H1 (cell line): ENCODE data around the gene PDZRN4. TPM values are rescaled to one million over a fixed set of nuclear protein-coding genes. Genes with fewer than 3 reads are reported as not detected.

Experiments
- CTCF ChIA-PET: fragments of 300-600 bp; sonication (Branson Sonifier 250); formaldehyde crosslinking; loops from one replicate; lab custom pipeline; 2021; ENCODE audit not compliant: partially characterized antibody; lab: Charles Lee
- POLR2A ChIA-PET: fragments of 300-600 bp; sonication (Branson Sonifier 250); formaldehyde crosslinking; loops from one replicate; lab custom pipeline; 2021; ENCODE audit warnings: inconsistent platforms; ENCODE audit not compliant: partially characterized antibody; lab: Charles Lee
- DNase-seq, 2 experiments: peaks; one replicate each; pipeline versions ENCODE4 v3.0.0 to v3.0.0-alpha.2; 2010 to 2022; ENCODE audit warnings: low spot score in 2 of 2, low read depth in 1 of 2, mixed read lengths in 1 of 2
- FAIRE-seq: peaks from 2 replicates; lab custom pipeline; 2011; peaks lifted over from hg19 to GRCh38; lab: Jason Lieb, UNC
- H2AFZ ChIP-seq: 2 replicates; pipeline ENCODE4 v1.8.1; 2012; ENCODE audit warnings: low read length, inconsistent platforms
- H2AK5ac ChIP-seq: 2 replicates; pipeline ENCODE4 v1.6.1; 2013; ENCODE audit warnings: low read depth, low read length
- H2BK120ac ChIP-seq: replicated peaks from 2 replicates; pipeline ENCODE3; 2013; ENCODE audit warnings: low read depth, low read length, inconsistent platforms
- H2BK12ac ChIP-seq: 2 replicates; pipeline ENCODE4 v1.6.1; 2013; ENCODE audit warnings: low read depth, low read length
- H2BK15ac ChIP-seq: 2 replicates; pipeline ENCODE4 v1.6.1; 2013; ENCODE audit warnings: low read length
- H2BK20ac ChIP-seq: 2 replicates; pipeline ENCODE4 v1.6.1; 2013; ENCODE audit warnings: low read length
- H2BK5ac ChIP-seq: 2 replicates; pipeline ENCODE4 v1.6.1; 2013; ENCODE audit warnings: low read depth, low read length
- H3K14ac ChIP-seq: 2 replicates; pipeline ENCODE4 v1.6.1; 2013; ENCODE audit warnings: inconsistent platforms; ENCODE audit not compliant: insufficient read length
- H3K18ac ChIP-seq: 2 replicates; pipeline ENCODE4 v1.6.1; 2013; ENCODE audit warnings: low read length; ENCODE audit errors: extremely low read depth
- H3K23ac ChIP-seq: 2 replicates; pipeline ENCODE4 v1.6.1; 2013; ENCODE audit warnings: inconsistent platforms; ENCODE audit not compliant: insufficient read length
- H3K23me2 ChIP-seq: 2 replicates; pipeline ENCODE4 v1.6.1; 2013; ENCODE audit warnings: low read depth, low read length
- H3K27ac ChIP-seq: 2 replicates; pipeline ENCODE4 v1.6.1; 2011; ENCODE audit warnings: low read depth, low read length, inconsistent platforms
- H3K27me3 ChIP-seq, 4 experiments: replicated peaks in 1 of 4; 1 replicate in 1 of 4; 2 replicates in 3 of 4; pipeline versions ENCODE4 v1.6.1 to v1.8.1; 2011 to 2013; ENCODE audit warnings: low read length in 3 of 4, mild to moderate bottlenecking in 3 of 4, inconsistent platforms in 2 of 4, mixed read lengths in 2 of 4, moderate library complexity in 1 of 4; ENCODE audit not compliant: control insufficient read depth in 3 of 4, insufficient read depth in 3 of 4; ENCODE audit errors: extremely low read depth in 1 of 4
- H3K36me3 ChIP-seq, 4 experiments: 2 replicates each; pipeline versions ENCODE4 v1.6.1 to v1.8.1; 2011 to 2013; ENCODE audit warnings: mild to moderate bottlenecking in 4 of 4, low read length in 3 of 4, moderate library complexity in 2 of 4, control low read depth in 1 of 4, inconsistent platforms in 1 of 4; ENCODE audit not compliant: insufficient read depth in 4 of 4, control insufficient read depth in 2 of 4
- H3K4ac ChIP-seq: replicated peaks from 2 replicates; pipeline ENCODE3; 2013; ENCODE audit warnings: low read length, low read depth, mixed read lengths, inconsistent platforms; ENCODE audit not compliant: insufficient read length
- H3K4me1 ChIP-seq, 4 experiments: replicated peaks in 1 of 4; 1 replicate in 1 of 4; 2 replicates in 3 of 4; pipeline versions ENCODE4 v1.6.1 to v1.8.1; 2011 to 2013; ENCODE audit warnings: low read length in 3 of 4, inconsistent platforms in 2 of 4, mixed read lengths in 1 of 4; ENCODE audit not compliant: insufficient read depth in 4 of 4, control insufficient read depth in 3 of 4
- H3K4me2 ChIP-seq, 2 experiments: 2 replicates each; pipeline versions ENCODE4 v1.6.1 to v1.8.1; 2011 to 2013; ENCODE audit warnings: low read depth in 2 of 2, low read length in 2 of 2, control low read depth in 1 of 2, inconsistent platforms in 1 of 2, mild to moderate bottlenecking in 1 of 2; ENCODE audit not compliant: insufficient read depth in 1 of 2
- H3K4me3 ChIP-seq, 4 experiments: fragments of 200-600, 300-600 bp in 1 of 4; sonication (generic), shearing (Covaris generic), sonication (Bioruptor Twin) in 1 of 4; 2 replicates each; pipeline versions ENCODE4 v1.5.1 to v1.8.1; 2011 to 2016; ENCODE audit warnings: low read length in 4 of 4, low read depth in 3 of 4, control low read depth in 2 of 4, inconsistent platforms in 2 of 4, mild to moderate bottlenecking in 2 of 4, mixed read lengths in 1 of 4, moderate library complexity in 1 of 4; ENCODE audit not compliant: insufficient read depth in 2 of 4; ENCODE audit errors: extremely low read depth in 1 of 4
- H3K56ac ChIP-seq: replicated peaks from 2 replicates; pipeline ENCODE3; 2013; ENCODE audit warnings: low read depth, mild to moderate bottlenecking, mixed read lengths, low read length, inconsistent platforms; ENCODE audit not compliant: insufficient read length
- H3K79me1 ChIP-seq: 2 replicates; pipeline ENCODE4 v1.6.1; 2013; ENCODE audit warnings: low read depth, low read length, control low read depth
- H3K79me2 ChIP-seq, 2 experiments: 2 replicates each; pipeline versions ENCODE4 v1.6.1 to v1.8.1; 2012 to 2013; ENCODE audit warnings: low read length in 2 of 2, mild to moderate bottlenecking in 2 of 2, inconsistent platforms in 1 of 2; ENCODE audit not compliant: insufficient read depth in 2 of 2, control insufficient read depth in 1 of 2
- H3K9ac ChIP-seq, 4 experiments: replicated peaks in 1 of 4; 1 replicate in 1 of 4; 2 replicates in 3 of 4; pipeline versions ENCODE4 v1.6.1 to v1.8.1; 2011 to 2013; ENCODE audit warnings: low read depth in 3 of 4, low read length in 3 of 4, control low read depth in 2 of 4, mild to moderate bottlenecking in 2 of 4, moderate library complexity in 2 of 4, inconsistent platforms in 1 of 4; ENCODE audit errors: extremely low read depth in 1 of 4
- H3K9me3 ChIP-seq, 2 experiments: 2 replicates each; pipeline versions ENCODE4 v1.6.1 to v1.8.1; 2012 to 2013; ENCODE audit warnings: mild to moderate bottlenecking in 2 of 2, moderate library complexity in 2 of 2, control low read depth in 1 of 2, inconsistent platforms in 1 of 2, low read depth in 1 of 2, low read length in 1 of 2, mixed read lengths in 1 of 2; ENCODE audit not compliant: insufficient read depth in 2 of 2
- H4K20me1 ChIP-seq, 2 experiments: replicated peaks in 1 of 2; 2 replicates each; pipeline versions ENCODE3 to v1.8.1; 2011 to 2013; ENCODE audit warnings: inconsistent platforms in 2 of 2, low read length in 2 of 2, mild to moderate bottlenecking in 1 of 2; ENCODE audit not compliant: insufficient read depth in 2 of 2, control insufficient read depth in 1 of 2
- H4K5ac ChIP-seq: 2 replicates; pipeline ENCODE4 v1.6.1; 2013; ENCODE audit warnings: low read length, low read depth, mixed read lengths, inconsistent platforms; ENCODE audit not compliant: insufficient read length
- H4K8ac ChIP-seq: 2 replicates; pipeline ENCODE4 v1.8.0; 2013; ENCODE audit warnings: mild to moderate bottlenecking, moderate library complexity, low read length, inconsistent platforms; ENCODE audit not compliant: insufficient read depth; ENCODE audit errors: extremely low read depth
- H4K91ac ChIP-seq: replicated peaks from 2 replicates; pipeline ENCODE3; 2013; ENCODE audit warnings: low read length, mixed read lengths, inconsistent platforms; ENCODE audit not compliant: insufficient read length
- CBX8 ChIP-seq: fragments of 300-800, 300-1000 bp; sonication (generic); IDR thresholded peaks from 2 replicates; pipeline ENCODE4 v1.7.1; 2016; ENCODE audit warnings: low read depth, low read length, borderline replicate concordance
- HDAC6 ChIP-seq: IDR thresholded peaks from one replicate; pipeline ENCODE4 v1.7.1; 2012; ENCODE audit warnings: low read depth, mild to moderate bottlenecking, inconsistent platforms, low read length, moderate library complexity
- JUND ChIP-seq: IDR thresholded peaks from 2 replicates; pipeline ENCODE4 v1.6.1; 2011; ENCODE audit warnings: mild to moderate bottlenecking, improper control_type of control experiment, low read length
- RAD21 ChIP-seq, 2 experiments: IDR thresholded peaks in 1 of 2; conservative IDR thresholded peaks in 1 of 2; 2 replicates each; pipeline ENCODE4 v1.6.1; 2011; ENCODE audit warnings: low read depth in 2 of 2, low read length in 2 of 2, improper control_type of control experiment in 1 of 2, inconsistent platforms in 1 of 2, mild to moderate bottlenecking in 1 of 2, moderate library complexity in 1 of 2
- WGBS, 2 experiments: shearing (Covaris generic) in 1 of 2; methylation state at CpG; one replicate each; pipeline versions ENCODE4 v1.1.6 to v1.1.7; 2013 to 2015; ENCODE audit warnings: low lambda C conversion rate in 2 of 2, mixed read lengths in 2 of 2, inconsistent platforms in 1 of 2, low coverage in 1 of 2, missing lambda C conversion rate in 1 of 2; ENCODE audit not compliant: insufficient replicate concordance in 2 of 2, insufficient coverage in 1 of 2, insufficient read length in 1 of 2; ENCODE audit errors: extremely low coverage in 1 of 2, missing lambda C conversion rate in 1 of 2; 5-methylcytosine and 5-hydroxymethylcytosine counted together
- polyA plus RNA-seq, 7 experiments: library from polyadenylated mRNA; depleted of rRNA in 3 of 7; stranded (reverse) in 5 of 7; unstranded in 2 of 7; fragments of >200 nt in 5 of 7; fragments of 200-250 nt in 2 of 7; gene quantifications; 1 replicate in 5 of 7; 2 replicates in 1 of 7; 4 replicates in 1 of 7; pipeline versions ENCODE4 v1.2.1 to v1.2.3, GENCODE V29; 2011 to 2013; ENCODE audit warnings: missing spikeins in 2 of 7, mixed read lengths in 2 of 7
- total RNA-seq: library from RNA; stranded (reverse); fragmentation: NEBNext Ultra II Directional; extraction: Animal tissue kit (Norgen Biotek cat#: 25700); gene quantifications from 2 replicates; pipeline ENCODE4 v1.2.1, GENCODE V29; 2021
- TF ChIP-seq, protein P1 (sequence below), 3 experiments: IDR thresholded peaks; 1 replicate in 2 of 3; 2 replicates in 1 of 3; pipeline versions ENCODE4 v1.5.1 to v1.6.1; 2011; ENCODE audit warnings: low read length in 3 of 3, mild to moderate bottlenecking in 3 of 3, inconsistent platforms in 2 of 3, low read depth in 1 of 3, moderate library complexity in 1 of 3; ENCODE audit not compliant: insufficient read depth in 1 of 3; ENCODE audit errors: control extremely low read depth in 1 of 3

The PDZRN4 gene
- total and polyA plus RNA-seq, 2 of the 8 experiments (the other 6 are each of a cell fraction or from before 2014, with no cell fraction given): not detected

DNA sequence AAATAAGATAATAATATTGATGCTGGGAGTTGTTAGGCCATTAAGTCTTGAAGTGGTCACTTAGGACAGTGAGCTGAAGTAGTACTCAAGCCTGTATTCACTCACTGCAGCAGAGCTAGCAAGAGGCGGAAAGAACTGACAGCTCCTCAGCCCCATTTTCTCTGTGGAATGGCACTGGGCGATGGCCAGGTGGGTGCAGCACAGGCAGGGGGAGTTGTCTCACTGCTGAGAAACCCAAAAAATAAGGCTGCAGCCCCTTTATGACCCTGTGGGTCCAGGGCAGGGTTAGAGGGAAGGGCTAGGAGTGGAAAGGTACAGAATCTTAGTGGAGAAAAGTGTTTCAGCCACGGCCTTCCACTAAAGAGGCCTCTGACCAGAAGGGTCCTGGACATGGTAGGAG, 35.5 kb downstream of the PDZRN4 start:
- no peak overlapping the region for H4K5ac ChIP-seq

More for the DNA sequence above, 35.5 kb downstream of the PDZRN4 start:
- H2AK5ac ChIP-seq: no peak overlapping the region
- H2AFZ ChIP-seq: peak overlapping the region; percentile 49; the same call in 1 of the 2 replicates
- H3K23ac ChIP-seq: no peak overlapping the region
- no peak overlapping the region for H2BK120ac ChIP-seq
- H3K79me2 ChIP-seq: no peaks in the 10 kb centered on the region
- H3K4ac ChIP-seq: no peak overlapping the region
- no peak overlapping the region for H2BK15ac ChIP-seq
- no peak overlapping the region for H3K56ac ChIP-seq
- H3K27me3 ChIP-seq: no peaks in the 10 kb centered on the region
- H4K8ac ChIP-seq: no peak overlapping the region
- no peaks in the 10 kb centered on the region for H3K79me1 ChIP-seq
- ChIA-PET CTCF (interaction anchor here (2.9 kb wide), 1 partner anchor 17 kb away, joined by 14 read pairs; no protein-coding TSS in a partner anchor), POLR2A (no interaction called here)
- H4K91ac ChIP-seq: no peak overlapping the region
- no peak overlapping the region for H2BK12ac ChIP-seq
- H4K20me1 ChIP-seq: no peaks in the 10 kb centered on the region
- no peak overlapping the region for H3K27ac ChIP-seq
- FAIRE-seq (no peak), DNase-seq (peak in 1 of 2 experiments; percentile 48)
- no peaks in the 10 kb centered on the region for H3K9me3 ChIP-seq
- H3K4me3 ChIP-seq: no peak overlapping the region
- H3K4me1 ChIP-seq: peaks cover 0 to 2% (median 0%) of the 10 kb centered on the region in 4 experiments; a peak in 4 of 7 replicates
- no peaks in the 10 kb centered on the region for H3K23me2 ChIP-seq
- no peak overlapping the region for H3K14ac ChIP-seq
- H2BK5ac ChIP-seq: no peak overlapping the region
- WGBS, 2 experiments: 92% methylated on average over 3 of the region's 3 CpGs; no CpG with 5 or more reads in 1 of the 2 experiments
- no peaks in the 10 kb centered on the region for H3K36me3 ChIP-seq
- H2BK20ac ChIP-seq: no peak overlapping the region
- no peak overlapping the region for H3K9ac ChIP-seq
- TF ChIP-seq RAD21 (IDR thresholded peaks at IDR 0.05 in 1 of 2, conservative IDR thresholded peaks at IDR 0.05 in 1 of 2; ENCODE audit: low read depth in 2 of 2, low read length in 2 of 2) (0 out of 4 replicates have a peak, but pooled peaks have one; percentile 3 to 21), CBX8 (no peak), HDAC6 (no peak), JUND (no peak)
- TF ChIP-seq, protein P1, sequence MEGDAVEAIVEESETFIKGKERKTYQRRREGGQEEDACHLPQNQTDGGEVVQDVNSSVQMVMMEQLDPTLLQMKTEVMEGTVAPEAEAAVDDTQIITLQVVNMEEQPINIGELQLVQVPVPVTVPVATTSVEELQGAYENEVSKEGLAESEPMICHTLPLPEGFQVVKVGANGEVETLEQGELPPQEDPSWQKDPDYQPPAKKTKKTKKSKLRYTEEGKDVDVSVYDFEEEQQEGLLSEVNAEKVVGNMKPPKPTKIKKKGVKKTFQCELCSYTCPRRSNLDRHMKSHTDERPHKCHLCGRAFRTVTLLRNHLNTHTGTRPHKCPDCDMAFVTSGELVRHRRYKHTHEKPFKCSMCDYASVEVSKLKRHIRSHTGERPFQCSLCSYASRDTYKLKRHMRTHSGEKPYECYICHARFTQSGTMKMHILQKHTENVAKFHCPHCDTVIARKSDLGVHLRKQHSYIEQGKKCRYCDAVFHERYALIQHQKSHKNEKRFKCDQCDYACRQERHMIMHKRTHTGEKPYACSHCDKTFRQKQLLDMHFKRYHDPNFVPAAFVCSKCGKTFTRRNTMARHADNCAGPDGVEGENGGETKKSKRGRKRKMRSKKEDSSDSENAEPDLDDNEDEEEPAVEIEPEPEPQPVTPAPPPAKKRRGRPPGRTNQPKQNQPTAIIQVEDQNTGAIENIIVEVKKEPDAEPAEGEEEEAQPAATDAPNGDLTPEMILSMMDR (IDR thresholded peaks at IDR 0.05; ENCODE audit: control extremely low read depth in 1 of 3, insufficient read depth in 1 of 3, low read depth in 1 of 3, low read length in 3 of 3): peak in 1 of 3 experiments; percentile 14; a peak in 1 of 4 replicates
- no peak overlapping the region for H3K18ac ChIP-seq
- H3K4me2 ChIP-seq: 0 out of 4 replicates have a peak overlapping the region, but pooled peaks of 1 of the 2 experiments have one; percentile 23
